CD4-positive, alpha-beta T cell treated with Interleukin-2 at 100 ng/mL for 4 hours (primary cell): ENCODE data around the gene ARRB1.
A peak's percentile ranks its signal among the peaks of the same experiment; 100 is the strongest.

Experiments
- DNase-seq: peaks from one replicate; pipeline ENCODE4 v3.0.0-alpha.2; 2020; ENCODE audit warnings: low spot score

The ARRB1 gene

DNA sequence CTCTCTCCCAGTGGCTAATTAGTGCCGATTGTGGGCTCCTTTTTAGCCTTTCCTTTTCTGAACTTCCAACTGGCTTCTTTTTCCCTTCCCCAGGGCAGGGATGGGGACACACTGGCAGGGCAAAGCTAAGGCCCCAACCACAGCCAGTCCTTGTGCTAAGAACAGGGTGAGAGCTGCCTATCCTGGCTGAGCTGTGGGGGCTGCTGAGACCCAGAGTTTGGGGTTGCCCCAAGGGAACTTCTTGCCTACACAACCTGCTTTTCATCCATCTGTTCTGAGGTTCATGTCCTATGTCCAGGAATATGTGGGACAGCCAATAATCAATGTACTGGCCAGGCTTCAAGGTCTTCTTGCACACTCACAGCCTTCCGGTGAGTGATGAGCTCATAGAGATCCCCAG lies 120.8 kb downstream of the ARRB1 start:
- no peak for DNase-seq

DNA sequence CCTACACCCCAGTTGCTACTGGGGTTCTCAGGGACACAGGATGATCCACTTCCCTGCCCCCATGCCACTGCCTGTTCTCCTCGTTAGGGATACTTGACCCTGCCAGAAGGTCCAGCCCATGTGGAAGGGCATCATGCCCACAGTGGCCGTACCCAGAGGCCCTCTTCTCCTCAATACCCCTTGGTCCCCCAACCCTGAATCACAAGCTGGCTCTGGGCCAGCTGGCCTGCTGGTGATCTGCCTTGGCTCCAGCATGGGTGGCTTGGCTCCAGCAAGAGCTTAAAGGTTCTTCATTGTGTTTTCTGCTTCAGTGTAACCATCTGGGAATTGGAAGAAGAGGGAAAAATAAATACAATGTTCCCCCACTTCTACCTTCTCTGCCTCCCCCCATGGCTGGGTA lies 122.0 kb downstream of the ARRB1 start:
- DNase-seq: no peak

DNA sequence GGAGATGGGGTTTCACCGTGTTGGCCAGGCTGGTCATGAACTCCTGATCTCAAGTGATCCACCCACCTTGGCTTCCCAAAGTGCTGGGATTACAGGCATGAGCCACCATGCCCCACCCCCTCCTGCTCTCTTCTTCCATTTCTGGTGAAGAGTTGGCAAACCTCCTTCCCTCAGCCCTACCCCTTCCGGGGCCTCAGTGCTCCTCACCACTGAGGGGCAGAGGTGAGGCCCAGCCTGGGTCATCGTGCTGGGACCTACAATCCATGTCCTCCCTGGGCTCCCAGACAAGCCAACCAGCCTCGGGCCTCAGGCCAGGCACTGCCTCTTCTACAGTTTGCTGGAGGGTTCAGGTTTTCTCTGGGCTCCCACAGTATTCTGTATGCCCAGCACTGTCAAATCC lies 125.7 kb downstream of the ARRB1 start:
- no peak for DNase-seq

DNA sequence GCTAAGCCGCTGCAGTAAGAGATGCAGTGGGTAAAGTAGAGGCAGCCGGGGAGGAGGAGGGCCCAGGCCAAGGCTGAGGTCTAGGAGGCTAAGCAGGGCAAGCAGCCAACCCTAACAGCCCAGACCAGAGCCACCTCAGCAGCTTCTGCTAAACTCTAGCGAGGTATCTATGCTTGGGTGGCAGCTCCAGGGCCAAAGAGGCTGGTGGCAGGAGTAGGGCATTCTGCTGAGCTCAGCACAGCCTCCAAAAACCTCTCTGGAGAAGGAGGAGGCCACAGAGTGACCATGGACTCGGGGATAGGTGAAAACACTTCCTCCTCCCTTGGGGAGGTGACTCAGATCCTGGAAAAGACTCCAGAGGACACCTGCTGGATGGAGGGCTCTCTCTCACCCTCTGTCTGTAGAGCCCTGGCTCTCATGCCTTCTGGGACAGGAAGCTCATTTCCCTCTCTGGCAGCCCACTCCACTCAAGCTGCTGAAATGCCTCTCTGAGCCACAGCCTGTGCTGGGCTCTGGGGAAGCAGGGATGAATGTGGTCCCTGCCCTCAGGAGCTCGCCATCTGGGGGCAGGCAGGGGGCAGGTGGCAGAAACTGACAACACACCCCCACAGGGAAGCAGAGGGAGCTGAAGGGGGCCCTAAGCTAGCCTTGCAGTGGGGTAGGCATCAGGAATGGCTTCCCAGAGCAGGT lies 127.4 kb downstream of the ARRB1 start:
- DNase-seq: no peak

DNA sequence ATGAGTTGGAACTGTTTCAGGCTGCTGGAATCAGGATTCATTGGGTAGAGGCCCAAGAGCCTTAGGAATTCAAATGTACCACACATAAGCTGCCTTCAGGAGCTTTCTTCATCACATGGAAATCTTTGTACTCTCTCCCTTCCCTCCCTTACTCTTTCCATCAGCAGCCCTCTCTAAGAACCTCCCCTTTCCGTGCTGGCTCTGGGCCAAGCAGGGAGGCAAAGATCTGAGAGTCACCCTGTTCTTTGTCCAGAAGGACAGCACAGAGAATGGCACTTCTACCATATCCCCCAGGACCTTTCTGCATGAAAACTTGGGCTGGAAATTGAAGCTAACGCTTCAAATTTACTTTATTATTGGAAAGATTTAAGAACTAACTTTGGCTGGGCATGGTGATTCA lies 131.6 kb downstream of the ARRB1 start:
- DNase-seq: no peak

DNA sequence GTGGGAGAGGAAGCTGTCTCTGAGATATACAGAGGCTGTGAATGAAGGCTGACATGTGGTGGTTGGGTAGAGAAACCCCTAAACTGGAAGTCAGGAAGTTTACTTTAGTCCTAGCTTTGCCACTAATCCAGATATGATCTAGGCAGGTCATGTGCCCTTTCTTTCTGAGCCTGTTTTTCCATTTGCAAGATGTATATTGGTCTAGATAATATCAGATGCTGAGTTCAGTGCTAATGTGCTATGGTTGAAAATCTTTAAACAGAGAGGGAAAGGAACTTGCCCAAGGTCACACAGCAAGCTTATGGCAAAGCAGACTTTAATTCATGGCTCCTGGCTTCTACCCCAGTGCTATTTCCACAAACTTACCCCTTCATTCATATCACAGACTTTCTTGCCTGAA lies 136.6 kb downstream of the ARRB1 start:
- DNase-seq: no peak

DNA sequence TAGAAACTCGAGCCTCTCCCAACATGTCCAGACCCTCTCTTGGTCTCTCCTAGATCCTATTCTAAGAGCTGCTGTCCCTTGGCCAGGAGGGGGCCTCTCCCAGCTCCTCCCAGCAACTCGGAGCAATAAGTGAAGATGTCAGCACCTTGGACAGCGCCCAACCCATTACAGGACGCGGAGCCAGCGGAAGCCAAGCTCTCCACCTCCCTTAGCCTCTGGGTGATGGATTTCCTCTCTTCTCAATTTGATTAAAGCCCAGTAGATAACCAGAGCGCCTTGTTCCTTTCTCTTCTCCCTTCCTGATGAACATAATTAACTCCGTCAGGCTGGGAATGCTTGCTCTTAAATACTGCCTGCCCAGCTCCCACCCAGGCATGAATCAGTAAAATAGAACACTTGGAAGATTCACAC lies 137.0 kb downstream of the ARRB1 start:
- peak; percentile 67 for DNase-seq
